HepG2 (cell line): Measurements from ENCODE around the gene TMEM107. TPM values are rescaled to one million over a fixed set of nuclear protein-coding genes. Genes with fewer than 3 reads are reported as not detected.

Experiments used
- ATAC-seq: fragments of 200-7000 bp; cut with Tn5 transposase; 3 replicates; pipeline ENCODE4 v1.9.1; 2020; ENCODE audit warnings: mild to moderate bottlenecking, moderate library complexity
- BruUV-seq: library from RNA; stranded (reverse); fragments of 400-500 nt; replicated peaks from 2 replicates; lab custom pipeline; 2021; lab: Mats Ljungman, UMichigan
- CTCF ChIA-PET: fragments of 300-600 bp; formaldehyde crosslinking; extraction: SDS; loops from one replicate; lab custom pipeline; 2021; ENCODE audit warnings: low total read pairs, inconsistent platforms, low intra/inter-chr PET ratio; lab: Yijun Ruan, JAX
- POLR2A ChIA-PET: fragments of 350-600 bp; sonication (Branson Sonifier 250); formaldehyde crosslinking; loops from one replicate; lab custom pipeline; 2020; ENCODE audit warnings: antibody characterized with exemption, inconsistent platforms; lab: Yijun Ruan, JAX
- DNase-seq: peaks from one replicate; pipeline ENCODE4 v3.0.0-alpha.2; 2015; ENCODE audit warnings: low spot score
- FAIRE-seq: peaks from 3 replicates; lab custom pipeline; 2011; peaks lifted over from hg19 to GRCh38; lab: Jason Lieb, UNC
- H2AFZ ChIP-seq: one replicate; pipeline ENCODE4 v1.6.1; 2011; ENCODE audit warnings: low read length, inconsistent platforms
- H3K27ac ChIP-seq: fragments of 300-600 bp; 3 replicates; pipeline ENCODE4 v1.8.0; 2011; ENCODE audit warnings: mixed run types, mild to moderate bottlenecking, mixed read lengths, low read length, inconsistent platforms; ENCODE audit not compliant: insufficient read depth; ENCODE audit errors: extremely low read length
- H3K27me3 ChIP-seq, 2 experiments: fragments of 200-600 bp in 1 of 2; 2 replicates in 1 of 2; 3 replicates in 1 of 2; pipeline versions ENCODE4 v1.6.0 to v1.8.0; 2011; ENCODE audit warnings: low read length in 2 of 2, mild to moderate bottlenecking in 2 of 2, moderate library complexity in 2 of 2, inconsistent platforms in 1 of 2; ENCODE audit not compliant: insufficient read depth in 2 of 2, control insufficient read depth in 1 of 2
- H3K36me3 ChIP-seq, 2 experiments: fragments of 200-600 bp in 1 of 2; replicated peaks in 1 of 2; 2 replicates in 1 of 2; 3 replicates in 1 of 2; pipeline versions ENCODE4 v1.5.1 to v1.8.0; 2011; ENCODE audit warnings: low read length in 2 of 2, inconsistent platforms in 1 of 2; ENCODE audit not compliant: insufficient read depth in 2 of 2, control insufficient read depth in 1 of 2
- H3K4me1 ChIP-seq: 2 replicates; pipeline ENCODE4 v1.5.1; 2012; ENCODE audit warnings: low read length, inconsistent platforms; ENCODE audit not compliant: insufficient read depth
- H3K4me2 ChIP-seq: 2 replicates; pipeline ENCODE4 v1.6.0; 2011; ENCODE audit warnings: low read depth, low read length, inconsistent platforms
- H3K4me3 ChIP-seq, 3 experiments: fragments of 200-600 bp in 1 of 3; sonication (generic), shearing (Covaris generic) in 1 of 3; replicated peaks in 1 of 3; 2 replicates each; pipeline ENCODE4 v1.5.1; 2011 to 2016; ENCODE audit warnings: low read length in 3 of 3, inconsistent platforms in 2 of 3, low read depth in 2 of 3, mild to moderate bottlenecking in 2 of 3, control low read depth in 1 of 3, mixed read lengths in 1 of 3; ENCODE audit not compliant: insufficient read depth in 1 of 3
- H3K79me2 ChIP-seq: one replicate; pipeline ENCODE4 v1.6.1; 2011; ENCODE audit warnings: low read length, inconsistent platforms; ENCODE audit not compliant: insufficient read depth
- H3K9ac ChIP-seq: 2 replicates; pipeline ENCODE4 v1.6.0; 2011; ENCODE audit warnings: mild to moderate bottlenecking, low read depth, low read length, inconsistent platforms; ENCODE audit not compliant: insufficient read depth
- H3K9me3 ChIP-seq: 2 replicates; pipeline ENCODE4 v1.5.1; 2012; ENCODE audit warnings: mild to moderate bottlenecking, low read length
- H4K20me1 ChIP-seq: 2 replicates; pipeline ENCODE4 v1.6.0; 2011; ENCODE audit warnings: inconsistent platforms, mild to moderate bottlenecking, low read length, moderate library complexity; ENCODE audit not compliant: insufficient read depth
- AGO1 ChIP-seq: fragments of 200-400 bp; formaldehyde crosslinking; IDR thresholded peaks from 2 replicates; pipeline ENCODE4 v1.6.1; 2017; ENCODE audit warnings: mild to moderate bottlenecking, low read depth, low read length, moderate library complexity; ENCODE audit not compliant: poor library complexity, severe bottlenecking
- FOXA1 ChIP-seq, 2 experiments: fragments of 450-650 bp in 1 of 2; sonication (generic) in 1 of 2; formaldehyde crosslinking in 1 of 2; IDR thresholded peaks; 2 replicates each; pipeline versions ENCODE4 v1.4.0 to v1.6.1; 2016 to 2020; ENCODE audit warnings: missing genetic modification reagents in 1 of 2
- HMGXB3 ChIP-seq: sonication (generic); formaldehyde crosslinking; IDR thresholded peaks from 2 replicates; pipeline ENCODE4 v1.4.0; 2020; ENCODE audit warnings: missing genetic modification reagents, borderline replicate concordance
- POLR2A ChIP-seq, 2 experiments: IDR thresholded peaks; 2 replicates each; pipeline ENCODE4 v1.6.1; 2011; ENCODE audit warnings: low read depth in 2 of 2, low read length in 2 of 2, mild to moderate bottlenecking in 1 of 2, moderate library complexity in 1 of 2; ENCODE audit not compliant: insufficient read depth in 1 of 2
- PREB ChIP-seq: sonication (generic); formaldehyde crosslinking; IDR thresholded peaks from 2 replicates; pipeline ENCODE4 v1.4.0; 2020; ENCODE audit warnings: missing genetic modification reagents
- SAP130 ChIP-seq: IDR thresholded peaks from 2 replicates; pipeline ENCODE4 v1.6.1; 2016; ENCODE audit warnings: low read depth
- SETDB1 ChIP-seq: sonication (generic); formaldehyde crosslinking; IDR thresholded peaks from 2 replicates; pipeline ENCODE4 v1.5.1; 2020; ENCODE audit warnings: missing genetic modification reagents, mild to moderate bottlenecking, borderline replicate concordance
- TBP ChIP-seq: sonication (generic); formaldehyde crosslinking; IDR thresholded peaks from 2 replicates; pipeline ENCODE4 v1.5.0; 2020; ENCODE audit warnings: missing genetic modification reagents
- ZMYM4 ChIP-seq: sonication (generic); formaldehyde crosslinking; IDR thresholded peaks from 2 replicates; pipeline ENCODE4 v1.8.1; 2023; ENCODE audit warnings: mild to moderate bottlenecking, missing genetic modification reagents
- ZNF251 ChIP-seq: sonication (generic); formaldehyde crosslinking; IDR thresholded peaks from 2 replicates; pipeline ENCODE4 v1.9.0; 2021; ENCODE audit warnings: mild to moderate bottlenecking, missing genetic modification reagents
- ZNF331 ChIP-seq: sonication (generic); formaldehyde crosslinking; IDR thresholded peaks from 2 replicates; pipeline ENCODE4 v1.4.0; 2020; ENCODE audit warnings: missing genetic modification reagents
- ZNF678 ChIP-seq: sonication (generic); formaldehyde crosslinking; IDR thresholded peaks from 2 replicates; pipeline ENCODE4 v1.4.0; 2020; ENCODE audit warnings: mild to moderate bottlenecking, missing genetic modification reagents
- ZNF772 ChIP-seq: sonication (generic); formaldehyde crosslinking; IDR thresholded peaks from 2 replicates; pipeline ENCODE4 v1.5.0; 2020; ENCODE audit warnings: mild to moderate bottlenecking, missing genetic modification reagents
- WGBS: methylation state at CpG from one replicate; pipeline ENCODE4 v1.1.6; 2017; ENCODE audit warnings: low lambda C conversion rate; 5-methylcytosine and 5-hydroxymethylcytosine counted together
- in situ Hi-C: cut with HindIII; loops from 2 replicates; pipeline ENCODE4 v1.10.0; 2017; ENCODE audit warnings: low pct_unique_long_range_greater_than_20kb; ENCODE audit not compliant: extremely low pct_ligation_motif_present
- intact Hi-C: fragments of 100-400 bp; cut with micrococcal nuclease; formaldehyde crosslinking; loops from one replicate; pipeline ENCODE4 v1.10.0; 2022; ENCODE audit not compliant: unreplicated experiment
- polyA plus RNA-seq, 8 experiments: library from polyadenylated mRNA; depleted of rRNA in 3 of 8; stranded (reverse) in 7 of 8; unstranded in 1 of 8; fragments of >200 nt; fragmentation: Illumina TruSeq in 4 of 8; extraction: Trizol in 4 of 8; gene quantifications; 2 replicates each; pipeline versions ENCODE4 v1.2.1 to v1.2.3, GENCODE V29; 2011 to 2016; ENCODE audit warnings: low read depth in 4 of 8, missing spikeins in 1 of 8, mixed read lengths in 1 of 8; ENCODE audit not compliant: insufficient read depth in 1 of 8
- total RNA-seq, 5 experiments: library from RNA; depleted of rRNA; stranded (reverse); fragments of >200 nt; fragmentation: Illumina TruSeq; extraction: Trizol; gene quantifications; 2 replicates each; pipeline ENCODE4 v1.2.3, GENCODE V29; 2016; ENCODE audit warnings: low read depth in 1 of 5

The TMEM107 gene
- total and polyA plus RNA-seq, 2 of the 13 experiments (the other 11 are each of a cell fraction or from before 2014, with no cell fraction given): 7.2 to 15.3 TPM

- TF ChIP-seq POLR2A (IDR thresholded peaks at IDR 0.05; ENCODE audit: insufficient read depth in 1 of 2, low read depth in 2 of 2, low read length in 2 of 2) (peak; percentile 69 to 83), FOXA1 (IDR thresholded peaks at IDR 0.05) (no peak), FOXA1 (CRISPR knock-in tag; IDR thresholded peaks at IDR 0.05) (peak; percentile 9; the same call in 1 of the 2 replicates), ZMYM4 (0 out of 2 replicates have a peak, but pooled peaks have one; percentile 36), ZNF678 (CRISPR knock-in tag) (no peak)
Measured at GRCh38 chr17:8192070-8192815, 16.1 kb upstream of the TMEM107 start (continued).

GRCh38 chr17:8190506-8190905, 14.3 kb upstream of the TMEM107 start:
- ChIA-PET POLR2A (interaction anchor here (0.7 to 9.9 kb wide), 10 partner anchors 16 to 504 kb away, joined by 3 to 160 read pairs (median 12); partner anchors contain the start of genes AURKB, CTC1, PFAS and SLC25A35), CTCF (no interaction called here)
- Histone ChIP-seq H3K36me3 (no peaks in the 10 kb centered on the region), H3K4me1 (peaks cover 48% of the 10 kb centered on the region), H3K9me3 (no peaks in the 10 kb centered on the region), H3K4me2 (peak overlapping the region; percentile 71), H3K27me3 (no peaks in the 10 kb centered on the region; a peak in 1 of 5 replicates), H4K20me1 (peaks cover 6% of the 10 kb centered on the region), H2AFZ (no peak overlapping the region), H3K4me3 (peak overlapping the region; percentile 2 to 92 (median 31); a peak in 4 of 6 replicates), H3K79me2 (peaks cover 8% of the 10 kb centered on the region), H3K27ac (peak overlapping the region; percentile 31), H3K9ac (no peak overlapping the region)
- WGBS: 50% methylated on average over 6 of the region's 6 CpGs
- TF ChIP-seq PREB (no peak), AGO1 (no peak), SETDB1 (CRISPR knock-in tag) (no peak), ZNF331 (no peak), ZNF772 (CRISPR knock-in tag) (no peak), TBP (no peak), SAP130 (CRISPR knock-in tag) (no peak), ZNF251 (CRISPR knock-in tag) (no peak), HMGXB3 (CRISPR knock-in tag) (no peak)
- in situ Hi-C loops: no loop called here
- DNase-seq (no peak), ATAC-seq (no peak), FAIRE-seq (no peak)
- intact Hi-C loops: no loop called here
- BruUV-seq: no TSS peak
